ENCODE results near the gene OVOL1. TPM values are rescaled to one million over a fixed set of nuclear protein-coding genes. Genes with fewer than 3 reads are reported as not detected.

Gene OVOL1
- total RNA-seq, 2 experiments from 2014 or later = not detected

- peaks cover 5% of the 10 kb centered on the region for H3K4me1 ChIP-seq (ENCODE audit: insufficient read depth, low read length, poor library complexity, severe bottlenecking)
- no peaks in the 10 kb centered on the region for H3K79me2 ChIP-seq (ENCODE audit: insufficient read depth, low read depth, low read length)
- H3K4me2 ChIP-seq (ENCODE audit: low read length) = no peak overlapping the region
- no peaks in the 10 kb centered on the region for H4K20me1 ChIP-seq (ENCODE audit: insufficient read depth, low read length)
- H3K36me3 ChIP-seq (ENCODE audit: insufficient read depth, low read length) = no peaks in the 10 kb centered on the region
- DNase-seq (ENCODE audit: low spot score) = no peak
- no peak overlapping the region for H3K4me3 ChIP-seq (ENCODE audit: low read depth, low read length, poor library complexity, severe bottlenecking)
- no TSS peak for BruUV-seq (replicated peaks)
- H3K9me3 ChIP-seq (ENCODE audit: low read length) = no peaks in the 10 kb centered on the region
- ChIA-PET POLR2A (interaction anchor here (0.6 kb wide), 1 partner anchor 104 kb away, joined by 3 read pairs; no protein-coding TSS in a partner anchor), CTCF (ENCODE audit: unreplicated experiment) (no interaction called here)
- intact Hi-C loops (cut with micrococcal nuclease; ENCODE audit: unreplicated experiment) = loop anchor here (5.0 kb wide), 1 partner anchor 172 kb away; no protein-coding TSS in a partner anchor
- H2AFZ ChIP-seq (ENCODE audit: low read length) = no peak overlapping the region
- TF ChIP-seq, protein P1, sequence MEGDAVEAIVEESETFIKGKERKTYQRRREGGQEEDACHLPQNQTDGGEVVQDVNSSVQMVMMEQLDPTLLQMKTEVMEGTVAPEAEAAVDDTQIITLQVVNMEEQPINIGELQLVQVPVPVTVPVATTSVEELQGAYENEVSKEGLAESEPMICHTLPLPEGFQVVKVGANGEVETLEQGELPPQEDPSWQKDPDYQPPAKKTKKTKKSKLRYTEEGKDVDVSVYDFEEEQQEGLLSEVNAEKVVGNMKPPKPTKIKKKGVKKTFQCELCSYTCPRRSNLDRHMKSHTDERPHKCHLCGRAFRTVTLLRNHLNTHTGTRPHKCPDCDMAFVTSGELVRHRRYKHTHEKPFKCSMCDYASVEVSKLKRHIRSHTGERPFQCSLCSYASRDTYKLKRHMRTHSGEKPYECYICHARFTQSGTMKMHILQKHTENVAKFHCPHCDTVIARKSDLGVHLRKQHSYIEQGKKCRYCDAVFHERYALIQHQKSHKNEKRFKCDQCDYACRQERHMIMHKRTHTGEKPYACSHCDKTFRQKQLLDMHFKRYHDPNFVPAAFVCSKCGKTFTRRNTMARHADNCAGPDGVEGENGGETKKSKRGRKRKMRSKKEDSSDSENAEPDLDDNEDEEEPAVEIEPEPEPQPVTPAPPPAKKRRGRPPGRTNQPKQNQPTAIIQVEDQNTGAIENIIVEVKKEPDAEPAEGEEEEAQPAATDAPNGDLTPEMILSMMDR (conservative IDR thresholded peaks at IDR 0.05; ENCODE audit: low read length) = no peak
- no peak for TF ChIP-seq EZH2phosphoT487 (IDR thresholded peaks at IDR 0.05; ENCODE audit: borderline replicate concordance, low read depth, low read length)
- H3K9me2 ChIP-seq (ENCODE audit: insufficient read depth, low read length) = no peaks in the 10 kb centered on the region
- no peak overlapping the region for H3K27ac ChIP-seq (ENCODE audit: low read depth, low read length, poor library complexity, severe bottlenecking)
These were observed 28.2 kb downstream of the OVOL1 start for GRCh38 chr11:65814986-65815565.

GRCh38 chr11:65816696-65817095, 29.8 kb downstream of the OVOL1 start:
- Histone ChIP-seq H3K4me3 (ENCODE audit: low read depth, low read length, poor library complexity, severe bottlenecking) (no peak overlapping the region), H2AFZ (ENCODE audit: low read length) (no peak overlapping the region), H4K20me1 (ENCODE audit: insufficient read depth, low read length) (no peaks in the 10 kb centered on the region), H3K9me3 (ENCODE audit: low read length) (no peaks in the 10 kb centered on the region), H3K4me1 (ENCODE audit: insufficient read depth, low read length, poor library complexity, severe bottlenecking) (peaks cover 5% of the 10 kb centered on the region), H3K27ac (ENCODE audit: low read depth, low read length, poor library complexity, severe bottlenecking) (no peak overlapping the region), H3K36me3 (ENCODE audit: insufficient read depth, low read length) (no peaks in the 10 kb centered on the region), H3K4me2 (ENCODE audit: low read length) (no peak overlapping the region), H3K79me2 (ENCODE audit: insufficient read depth, low read depth, low read length) (no peaks in the 10 kb centered on the region), H3K9me2 (ENCODE audit: insufficient read depth, low read length) (no peaks in the 10 kb centered on the region)
- ChIA-PET CTCF (ENCODE audit: unreplicated experiment) (interaction anchor here (1.4 kb wide), 1 partner anchor 37 kb away, joined by 3 read pairs; no protein-coding TSS in a partner anchor), POLR2A (no interaction called here)
- no TSS peak for BruUV-seq (replicated peaks)
- TF ChIP-seq EZH2phosphoT487 (IDR thresholded peaks at IDR 0.05; ENCODE audit: borderline replicate concordance, low read depth, low read length) = no peak
- TF ChIP-seq, protein P1 (conservative IDR thresholded peaks at IDR 0.05; ENCODE audit: low read length) = no peak
- intact Hi-C loops (cut with micrococcal nuclease; ENCODE audit: unreplicated experiment) = loop anchor here (5.0 kb wide), 1 partner anchor 171 kb away; no protein-coding TSS in a partner anchor
- DNase-seq (ENCODE audit: low spot score) = no peak

- ChIA-PET POLR2A (interaction anchor here (0.7 to 1.5 kb wide), 5 partner anchors 9 to 472 kb away, joined by 3 to 6 read pairs (median 4); partner anchors contain the start of genes KAT5, MUS81 and YIF1A), CTCF (ENCODE audit: unreplicated experiment) (interaction anchor here (0.6 to 1.1 kb wide), 4 partner anchors 15 to 105 kb away, joined by 3 to 6 read pairs (median 4); partner anchors contain the start of gene KAT5)
- Histone ChIP-seq H3K36me3 (ENCODE audit: insufficient read depth, low read length) (no peaks in the 10 kb centered on the region), H2AFZ (ENCODE audit: low read length) (peak overlapping the region; percentile 83), H4K20me1 (ENCODE audit: insufficient read depth, low read length) (no peaks in the 10 kb centered on the region), H3K9me3 (ENCODE audit: low read length) (no peaks in the 10 kb centered on the region), H3K9me2 (ENCODE audit: insufficient read depth, low read length) (no peaks in the 10 kb centered on the region), H3K79me2 (ENCODE audit: insufficient read depth, low read depth, low read length) (no peaks in the 10 kb centered on the region), H3K27ac (ENCODE audit: low read depth, low read length, poor library complexity, severe bottlenecking) (no peak overlapping the region), H3K4me2 (ENCODE audit: low read length) (peak overlapping the region; percentile 78), H3K4me1 (ENCODE audit: insufficient read depth, low read length, poor library complexity, severe bottlenecking) (peaks cover 5% of the 10 kb centered on the region), H3K4me3 (ENCODE audit: low read depth, low read length, poor library complexity, severe bottlenecking) (peak overlapping the region; percentile 67)
- BruUV-seq (replicated peaks) = TSS peak; percentile 80
- no peak for DNase-seq (ENCODE audit: low spot score)
- TF ChIP-seq, protein P1 (conservative IDR thresholded peaks at IDR 0.05; ENCODE audit: low read length) = no peak
- no peak for TF ChIP-seq EZH2phosphoT487 (IDR thresholded peaks at IDR 0.05; ENCODE audit: borderline replicate concordance, low read depth, low read length)
- intact Hi-C loops (cut with micrococcal nuclease; ENCODE audit: unreplicated experiment) = loop anchor here (5.0 kb wide), 1 partner anchor 170 kb away; no protein-coding TSS in a partner anchor
These were observed 30.5 kb downstream of the OVOL1 start for GRCh38 chr11:65817312-65817834.

Measured in OCI-LY7 (cell line).